Amniotic stem cell (primary cell): ENCODE data around the gene TTC12.

Source experiments
- DNase-seq: peaks from one replicate; lab custom pipeline; 2025; lab: John Stamatoyannopoulos, UW

TTC12 gene

GRCh38 chr11:113405724-113406478 lies 91.5 kb downstream of the TTC12 start:
- DNase-seq: no peak

GRCh38 chr11:113407163-113407562 lies 92.8 kb downstream of the TTC12 start:
- DNase-seq: no peak

GRCh38 chr11:113408206-113408605 lies 93.8 kb downstream of the TTC12 start:
- no peak for DNase-seq

- no peak for DNase-seq
Measured at GRCh38 chr11:113408887-113409286, 94.5 kb downstream of the TTC12 start.

GRCh38 chr11:113409526-113409925 lies 95.1 kb downstream of the TTC12 start:
- no peak for DNase-seq

- no peak for DNase-seq
Measured at GRCh38 chr11:113410414-113411135, 96.2 kb downstream of the TTC12 start.

- DNase-seq: no peak
Measured at GRCh38 chr11:113411536-113411935, 97.2 kb downstream of the TTC12 start.

- DNase-seq: no peak
Measured at GRCh38 chr11:113412675-113413074, 98.3 kb downstream of the TTC12 start.

- no peak for DNase-seq
Measured at GRCh38 chr11:113415343-113415742, 101.0 kb downstream of the TTC12 start.
